ENCODE data around the gene HOXA4.

DNA sequence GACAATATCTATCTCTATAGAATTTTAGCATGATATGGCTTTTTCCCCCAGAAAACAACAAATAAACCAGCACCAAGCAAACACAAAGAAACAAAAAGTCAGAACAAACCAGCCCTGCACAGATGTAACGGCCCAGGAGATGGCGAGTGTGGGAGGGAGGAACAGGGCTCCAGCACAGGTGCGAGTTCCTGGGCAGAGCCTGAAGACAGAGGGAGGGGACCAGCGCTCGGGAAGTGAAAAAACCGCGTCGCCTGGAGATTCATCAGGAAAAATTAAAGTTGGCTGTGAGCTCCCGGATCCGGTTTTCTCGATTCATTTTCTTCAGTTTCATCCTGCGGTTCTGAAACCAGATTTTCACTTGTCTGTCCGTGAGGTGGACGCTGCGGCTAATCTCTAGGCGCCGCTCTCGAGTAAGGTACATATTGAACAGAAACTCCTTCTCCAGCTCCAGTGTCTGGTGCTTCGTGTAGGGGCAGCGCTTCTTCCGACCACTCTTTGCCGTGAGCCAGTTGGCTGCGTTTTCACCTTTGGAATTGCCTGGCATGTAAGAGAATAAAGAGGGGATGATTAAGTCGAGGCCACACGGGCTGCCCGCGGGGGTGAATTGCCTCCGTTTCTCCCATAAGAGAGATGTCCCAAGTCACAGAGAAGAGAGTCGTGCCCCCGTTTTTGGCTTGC lies 41.2 kb upstream of the HOXA4 start:
- no peak for TF ChIP-seq EZH2phosphoT487 (IDR thresholded peaks at IDR 0.05; ENCODE audit: borderline replicate concordance)
- TF ChIP-seq, protein P1, sequence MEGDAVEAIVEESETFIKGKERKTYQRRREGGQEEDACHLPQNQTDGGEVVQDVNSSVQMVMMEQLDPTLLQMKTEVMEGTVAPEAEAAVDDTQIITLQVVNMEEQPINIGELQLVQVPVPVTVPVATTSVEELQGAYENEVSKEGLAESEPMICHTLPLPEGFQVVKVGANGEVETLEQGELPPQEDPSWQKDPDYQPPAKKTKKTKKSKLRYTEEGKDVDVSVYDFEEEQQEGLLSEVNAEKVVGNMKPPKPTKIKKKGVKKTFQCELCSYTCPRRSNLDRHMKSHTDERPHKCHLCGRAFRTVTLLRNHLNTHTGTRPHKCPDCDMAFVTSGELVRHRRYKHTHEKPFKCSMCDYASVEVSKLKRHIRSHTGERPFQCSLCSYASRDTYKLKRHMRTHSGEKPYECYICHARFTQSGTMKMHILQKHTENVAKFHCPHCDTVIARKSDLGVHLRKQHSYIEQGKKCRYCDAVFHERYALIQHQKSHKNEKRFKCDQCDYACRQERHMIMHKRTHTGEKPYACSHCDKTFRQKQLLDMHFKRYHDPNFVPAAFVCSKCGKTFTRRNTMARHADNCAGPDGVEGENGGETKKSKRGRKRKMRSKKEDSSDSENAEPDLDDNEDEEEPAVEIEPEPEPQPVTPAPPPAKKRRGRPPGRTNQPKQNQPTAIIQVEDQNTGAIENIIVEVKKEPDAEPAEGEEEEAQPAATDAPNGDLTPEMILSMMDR (conservative IDR thresholded peaks at IDR 0.05; ENCODE audit: low read length), result 0 out of 2 replicates have a peak, but pooled peaks have one; percentile 10

Data from Loucy (cell line).